Stomach (tissue), 4 donors: ENCODE measurements around the gene EML5.

ENCODE experiments used
- EP300 ChIP-seq: sonication (generic); formaldehyde crosslinking; IDR thresholded peaks from one replicate; pipeline ENCODE4 v1.6.1; 2017; ENCODE audit warnings: antibody characterized with exemption
- POLR2A ChIP-seq, 4 donors: fragments of 450-650 bp; IDR thresholded peaks; one replicate each; pipeline ENCODE4 v1.6.1; 2016; ENCODE audit warnings: antibody characterized with exemption in 4 of 4, control low read depth in 2 of 4, mild to moderate bottlenecking in 1 of 4, moderate library complexity in 1 of 4
- POLR2AphosphoS5 ChIP-seq, 3 donors: sonication (generic); formaldehyde crosslinking; IDR thresholded peaks; one replicate each; pipeline ENCODE4 v1.6.1; 2016; ENCODE audit warnings: antibody characterized with exemption in 3 of 3
- TF ChIP-seq, protein P1 (sequence below), 7 experiments: fragments of 450-650 bp in 4 of 7; fragments of 200-600 bp in 3 of 7; sonication (generic) in 3 of 7; IDR thresholded peaks; one replicate each; pipeline ENCODE4 v1.5.1; 2016 to 2019; ENCODE audit warnings: antibody characterized with exemption in 7 of 7, control low read depth in 2 of 7, mild to moderate bottlenecking in 1 of 7

- TF ChIP-seq, protein P1, sequence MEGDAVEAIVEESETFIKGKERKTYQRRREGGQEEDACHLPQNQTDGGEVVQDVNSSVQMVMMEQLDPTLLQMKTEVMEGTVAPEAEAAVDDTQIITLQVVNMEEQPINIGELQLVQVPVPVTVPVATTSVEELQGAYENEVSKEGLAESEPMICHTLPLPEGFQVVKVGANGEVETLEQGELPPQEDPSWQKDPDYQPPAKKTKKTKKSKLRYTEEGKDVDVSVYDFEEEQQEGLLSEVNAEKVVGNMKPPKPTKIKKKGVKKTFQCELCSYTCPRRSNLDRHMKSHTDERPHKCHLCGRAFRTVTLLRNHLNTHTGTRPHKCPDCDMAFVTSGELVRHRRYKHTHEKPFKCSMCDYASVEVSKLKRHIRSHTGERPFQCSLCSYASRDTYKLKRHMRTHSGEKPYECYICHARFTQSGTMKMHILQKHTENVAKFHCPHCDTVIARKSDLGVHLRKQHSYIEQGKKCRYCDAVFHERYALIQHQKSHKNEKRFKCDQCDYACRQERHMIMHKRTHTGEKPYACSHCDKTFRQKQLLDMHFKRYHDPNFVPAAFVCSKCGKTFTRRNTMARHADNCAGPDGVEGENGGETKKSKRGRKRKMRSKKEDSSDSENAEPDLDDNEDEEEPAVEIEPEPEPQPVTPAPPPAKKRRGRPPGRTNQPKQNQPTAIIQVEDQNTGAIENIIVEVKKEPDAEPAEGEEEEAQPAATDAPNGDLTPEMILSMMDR (IDR thresholded peaks at IDR 0.05), result no peak
- TF ChIP-seq POLR2A (IDR thresholded peaks at IDR 0.05) (no peak), EP300 (no peak), POLR2AphosphoS5 (IDR thresholded peaks at IDR 0.05) (no peak)
Observed at GRCh38 chr14:88818018-88818417, 25.3 kb upstream of the EML5 start.
